Liver (tissue), 9 donors: ENCODE data around the gene NDUFB2. TPM values are rescaled to one million over a fixed set of nuclear protein-coding genes. Genes with fewer than 3 reads are reported as not detected.
"Not testable (repeated sequence)": the region's sequence is repeated elsewhere in the genome, so short reads cannot be mapped to it uniquely, and the experiment has no call there.

Experiments used
- DNase-seq: peaks from one replicate; pipeline ENCODE4 v3.0.0-alpha.2; 2017; ENCODE audit warnings: low spot score
- H3K27ac ChIP-seq, 2 donors: one replicate each; pipeline ENCODE4 v1.7.0; 2013; ENCODE audit warnings: inconsistent platforms in 2 of 2, low read length in 2 of 2, control low read depth in 1 of 2, low read depth in 1 of 2, mild to moderate bottlenecking in 1 of 2
- H3K27me3 ChIP-seq, 4 donors: one replicate each; pipeline versions ENCODE4 v1.6.1 to v1.7.0; 2013; ENCODE audit warnings: low read length in 3 of 4, inconsistent platforms in 1 of 4, mild to moderate bottlenecking in 1 of 4, moderate library complexity in 1 of 4; ENCODE audit not compliant: control insufficient read depth in 4 of 4, insufficient read depth in 4 of 4
- H3K36me3 ChIP-seq, 4 donors: one replicate each; pipeline versions ENCODE4 v1.6.1 to v1.7.0; 2013; ENCODE audit warnings: low read length in 3 of 4, mild to moderate bottlenecking in 3 of 4, low read depth in 1 of 4, moderate library complexity in 1 of 4; ENCODE audit not compliant: control insufficient read depth in 4 of 4, insufficient read depth in 3 of 4
- H3K4me1 ChIP-seq, 4 donors: one replicate each; pipeline versions ENCODE4 v1.6.1 to v1.7.0; 2013; ENCODE audit warnings: low read length in 3 of 4, mild to moderate bottlenecking in 3 of 4, moderate library complexity in 1 of 4; ENCODE audit not compliant: control insufficient read depth in 4 of 4, insufficient read depth in 4 of 4
- H3K4me3 ChIP-seq, 3 donors: one replicate each; pipeline versions ENCODE4 v1.6.1 to v1.7.0; 2013; ENCODE audit warnings: low read length in 3 of 3, control low read depth in 1 of 3, low read depth in 1 of 3, mild to moderate bottlenecking in 1 of 3
- H3K9ac ChIP-seq, 2 donors: one replicate each; pipeline ENCODE4 v1.7.0; 2013; ENCODE audit warnings: low read length in 2 of 2, mild to moderate bottlenecking in 2 of 2, moderate library complexity in 2 of 2, control low read depth in 1 of 2, low read depth in 1 of 2
- H3K9me3 ChIP-seq, 4 donors: one replicate each; pipeline versions ENCODE4 v1.6.1 to v1.7.0; 2013; ENCODE audit warnings: low read length in 3 of 4; ENCODE audit not compliant: control insufficient read depth in 4 of 4
- CTCF ChIP-seq: fragments of 150-350 bp; IDR thresholded peaks from 2 replicates; pipeline ENCODE4 v1.5.1; 2017; ENCODE audit warnings: improper control_type of control experiment, low read depth, low read length; ENCODE audit not compliant: missing input control
- EGR1 ChIP-seq, 2 donors: IDR thresholded peaks; 2 replicates each; pipeline ENCODE4 v1.6.1; 2016 to 2018; ENCODE audit warnings: antibody characterized with exemption in 2 of 2, low read depth in 2 of 2
- FOXA1 ChIP-seq: IDR thresholded peaks from 2 replicates; pipeline ENCODE4 v1.6.1; 2016; ENCODE audit warnings: antibody characterized with exemption
- FOXA2 ChIP-seq: IDR thresholded peaks from 2 replicates; pipeline ENCODE4 v1.6.1; 2016; ENCODE audit warnings: antibody characterized with exemption
- GABPA ChIP-seq, 2 donors: IDR thresholded peaks in 1 of 2; conservative IDR thresholded peaks in 1 of 2; 2 replicates each; pipeline ENCODE4 v1.6.1; 2016; ENCODE audit warnings: antibody characterized with exemption in 2 of 2, mild to moderate bottlenecking in 1 of 2, moderate library complexity in 1 of 2
- HNF4A ChIP-seq, 2 donors: conservative IDR thresholded peaks; 2 replicates each; pipeline ENCODE4 v1.6.1; 2016; ENCODE audit warnings: antibody characterized with exemption in 2 of 2, mild to moderate bottlenecking in 2 of 2
- NR2F2 ChIP-seq: IDR thresholded peaks from 2 replicates; pipeline ENCODE4 v1.6.1; 2016; ENCODE audit warnings: antibody characterized with exemption
- RAD21 ChIP-seq, 2 donors: IDR thresholded peaks; 2 replicates each; pipeline ENCODE4 v1.6.1; 2016; ENCODE audit warnings: antibody characterized with exemption in 2 of 2, mild to moderate bottlenecking in 2 of 2
- RXRA ChIP-seq, 2 donors: IDR thresholded peaks; 2 replicates each; pipeline ENCODE4 v1.6.1; 2017 to 2018; ENCODE audit warnings: antibody characterized with exemption in 2 of 2, mild to moderate bottlenecking in 1 of 2
- SP1 ChIP-seq: IDR thresholded peaks from 2 replicates; pipeline ENCODE4 v1.6.1; 2018; ENCODE audit warnings: antibody characterized with exemption, mild to moderate bottlenecking
- TAF1 ChIP-seq: conservative IDR thresholded peaks from 2 replicates; pipeline ENCODE4 v1.6.1; 2016; ENCODE audit warnings: antibody characterized with exemption, mild to moderate bottlenecking
- YY1 ChIP-seq: IDR thresholded peaks from 2 replicates; pipeline ENCODE4 v1.6.1; 2016; ENCODE audit warnings: antibody characterized with exemption, mild to moderate bottlenecking
- ZBTB33 ChIP-seq: IDR thresholded peaks from 2 replicates; pipeline ENCODE4 v1.6.1; 2016; ENCODE audit warnings: antibody characterized with exemption
- WGBS: extraction: QIAGEN DNeasy Blood & Tissue Kit; methylation state at CpG from one replicate; pipeline ENCODE4 v1.1.7; 2013; 5-methylcytosine and 5-hydroxymethylcytosine counted together
- polyA plus RNA-seq, 2 donors: library from polyadenylated mRNA; stranded (reverse) in 1 of 2; unstranded in 1 of 2; fragments of 200-250 nt in 1 of 2; fragments of >200 nt in 1 of 2; fragmentation: Nextera tagmentation in 1 of 2; extraction: Ambion mirVana in 1 of 2; gene quantifications; one replicate each; pipeline versions ENCODE4 v1.2.1 to v1.2.3, GENCODE V29; 2013 to 2015
- total RNA-seq, 2 donors: library from RNA; depleted of rRNA; stranded (reverse); fragments of >200 nt; gene quantifications; one replicate each; pipeline ENCODE4 v1.2.3, GENCODE V29; 2014
- TF ChIP-seq, protein P1 (sequence below): IDR thresholded peaks from 2 replicates; pipeline ENCODE4 v1.6.1; 2016; ENCODE audit warnings: antibody characterized with exemption, mild to moderate bottlenecking
- TF ChIP-seq, protein P2 (sequence below): IDR thresholded peaks from 2 replicates; pipeline ENCODE4 v1.6.1; 2016; ENCODE audit warnings: antibody characterized with exemption
- donor health status: healthy.
- donor health status: healthy.
- donor health status: healthy.
- donor health status: healthy.
- donor health status: healthy.

The NDUFB2 gene
- total and polyA plus RNA-seq, 4 donors = 60.4 to 435 (median 150) TPM

DNA sequence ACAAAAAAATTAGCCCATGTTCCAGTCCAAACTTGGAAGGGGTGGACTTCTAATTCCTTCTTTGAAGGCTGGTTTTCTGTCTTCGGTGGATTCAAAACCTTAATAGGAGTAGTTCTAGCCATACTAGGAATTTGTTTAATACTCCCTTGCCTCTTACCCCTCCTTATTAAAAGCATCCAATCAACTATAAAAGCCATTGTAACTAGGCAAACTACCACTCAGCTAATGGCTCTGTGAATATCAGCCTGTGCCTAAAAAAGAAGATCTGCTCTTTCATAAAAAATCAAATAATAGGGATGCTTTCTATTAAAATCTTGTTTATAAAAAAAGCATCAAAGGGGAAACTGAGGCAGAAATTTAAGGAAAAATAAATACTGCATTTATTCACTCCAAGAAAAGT, 27.9 kb upstream of the NDUFB2 start:
- no peak for TF ChIP-seq ZBTB33
- TF ChIP-seq FOXA1 = no peak
- no peak for TF ChIP-seq RXRA (IDR thresholded peaks at IDR 0.05)
- TF ChIP-seq FOXA2 = no peak
- no peak for TF ChIP-seq HNF4A (conservative IDR thresholded peaks at IDR 0.05)
- TF ChIP-seq GABPA (IDR thresholded peaks at IDR 0.05 in 1 of 2, conservative IDR thresholded peaks at IDR 0.05 in 1 of 2) = no peak
- TF ChIP-seq EGR1 (IDR thresholded peaks at IDR 0.05; ENCODE audit: low read depth in 2 of 2) = no peak
- TF ChIP-seq, protein P1, sequence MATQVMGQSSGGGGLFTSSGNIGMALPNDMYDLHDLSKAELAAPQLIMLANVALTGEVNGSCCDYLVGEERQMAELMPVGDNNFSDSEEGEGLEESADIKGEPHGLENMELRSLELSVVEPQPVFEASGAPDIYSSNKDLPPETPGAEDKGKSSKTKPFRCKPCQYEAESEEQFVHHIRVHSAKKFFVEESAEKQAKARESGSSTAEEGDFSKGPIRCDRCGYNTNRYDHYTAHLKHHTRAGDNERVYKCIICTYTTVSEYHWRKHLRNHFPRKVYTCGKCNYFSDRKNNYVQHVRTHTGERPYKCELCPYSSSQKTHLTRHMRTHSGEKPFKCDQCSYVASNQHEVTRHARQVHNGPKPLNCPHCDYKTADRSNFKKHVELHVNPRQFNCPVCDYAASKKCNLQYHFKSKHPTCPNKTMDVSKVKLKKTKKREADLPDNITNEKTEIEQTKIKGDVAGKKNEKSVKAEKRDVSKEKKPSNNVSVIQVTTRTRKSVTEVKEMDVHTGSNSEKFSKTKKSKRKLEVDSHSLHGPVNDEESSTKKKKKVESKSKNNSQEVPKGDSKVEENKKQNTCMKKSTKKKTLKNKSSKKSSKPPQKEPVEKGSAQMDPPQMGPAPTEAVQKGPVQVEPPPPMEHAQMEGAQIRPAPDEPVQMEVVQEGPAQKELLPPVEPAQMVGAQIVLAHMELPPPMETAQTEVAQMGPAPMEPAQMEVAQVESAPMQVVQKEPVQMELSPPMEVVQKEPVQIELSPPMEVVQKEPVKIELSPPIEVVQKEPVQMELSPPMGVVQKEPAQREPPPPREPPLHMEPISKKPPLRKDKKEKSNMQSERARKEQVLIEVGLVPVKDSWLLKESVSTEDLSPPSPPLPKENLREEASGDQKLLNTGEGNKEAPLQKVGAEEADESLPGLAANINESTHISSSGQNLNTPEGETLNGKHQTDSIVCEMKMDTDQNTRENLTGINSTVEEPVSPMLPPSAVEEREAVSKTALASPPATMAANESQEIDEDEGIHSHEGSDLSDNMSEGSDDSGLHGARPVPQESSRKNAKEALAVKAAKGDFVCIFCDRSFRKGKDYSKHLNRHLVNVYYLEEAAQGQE = no peak
- TF ChIP-seq NR2F2 = no peak
- TF ChIP-seq YY1 = no peak
- TF ChIP-seq CTCF = no peak
- no peak for TF ChIP-seq TAF1
- TF ChIP-seq SP1 = no peak
- TF ChIP-seq RAD21 (IDR thresholded peaks at IDR 0.05) = no peak
- TF ChIP-seq, protein P2, sequence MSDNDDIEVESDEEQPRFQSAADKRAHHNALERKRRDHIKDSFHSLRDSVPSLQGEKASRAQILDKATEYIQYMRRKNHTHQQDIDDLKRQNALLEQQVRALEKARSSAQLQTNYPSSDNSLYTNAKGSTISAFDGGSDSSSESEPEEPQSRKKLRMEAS = no peak
- Histone ChIP-seq H3K9me3 (no peaks in the 10 kb centered on the region), H3K36me3 (no peaks in the 10 kb centered on the region), H3K4me1 (peaks cover 1 to 7% (median 5%) of the 10 kb centered on the region in 4 donors), H3K9ac (no peak overlapping the region), H3K27me3 (no peaks in the 10 kb centered on the region), H3K4me3 (no peak overlapping the region), H3K27ac (no peak overlapping the region)
- DNase-seq = no peak
- 94% methylated on average over 1 of the region's 1 CpG for WGBS

DNA sequence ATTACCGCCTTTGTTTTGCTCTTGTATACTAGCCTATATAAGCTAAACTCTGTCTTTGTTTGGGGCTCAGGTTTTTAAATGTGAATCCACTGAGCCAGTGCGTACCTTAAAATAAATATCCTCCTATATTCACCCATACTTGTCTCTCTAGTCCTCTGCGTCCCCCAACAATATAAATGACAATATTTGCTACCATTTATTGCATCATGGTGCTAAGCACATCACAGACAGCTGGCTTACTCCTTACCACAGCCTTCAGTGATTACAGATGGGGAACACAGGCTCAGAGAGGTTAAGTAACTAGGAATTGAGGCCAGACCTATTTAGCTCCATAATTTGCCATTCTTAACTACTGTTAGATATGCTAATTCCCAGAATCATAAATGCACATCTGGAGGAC, 27.2 kb upstream of the NDUFB2 start:
- TF ChIP-seq FOXA2 (no peak), FOXA1 (no peak), ZBTB33 (no peak)

GRCh38 chr7:140669862-140670261, 26.6 kb upstream of the NDUFB2 start:
- 91% methylated on average over 10 of the region's 10 CpGs for WGBS
- not testable (repeated sequence) for H3K36me3 ChIP-seq, H3K4me3 ChIP-seq, H3K9me3 ChIP-seq, H3K9ac ChIP-seq, H3K27ac ChIP-seq, DNase-seq, H3K27me3 ChIP-seq
- H3K4me1 ChIP-seq = peaks cover 2 to 14% (median 10%) of the 10 kb centered on the region in 4 donors

More for the DNA sequence above, 27.2 kb upstream of the NDUFB2 start:
- Histone ChIP-seq H3K27ac (no peak overlapping the region), H3K9ac (no peak overlapping the region), H3K9me3 (no peaks in the 10 kb centered on the region), H3K27me3 (no peaks in the 10 kb centered on the region), H3K4me3 (no peak overlapping the region), H3K36me3 (no peaks in the 10 kb centered on the region), H3K4me1 (peaks cover 2 to 13% (median 9%) of the 10 kb centered on the region in 4 donors)
- WGBS = 96% methylated on average over 3 of the region's 3 CpGs
- DNase-seq = no peak
